Endodermal cell (in vitro differentiated cells): ENCODE measurements around the gene ERBB4. TPM values are rescaled to one million over a fixed set of nuclear protein-coding genes. Genes with fewer than 3 reads are reported as not detected.

Source experiments
- DNase-seq: peaks from one replicate; pipeline ENCODE4 v3.0.0-alpha.2; 2017
- H3K27ac ChIP-seq: 2 replicates; pipeline ENCODE4 v1.5.1; 2013; ENCODE audit warnings: mild to moderate bottlenecking, low read depth, low read length, moderate library complexity
- H3K27me3 ChIP-seq: 2 replicates; pipeline ENCODE4 v1.6.1; 2013; ENCODE audit warnings: mild to moderate bottlenecking, low read length, moderate library complexity; ENCODE audit not compliant: insufficient read depth, control insufficient read depth, poor library complexity, severe bottlenecking
- H3K36me3 ChIP-seq: 2 replicates; pipeline ENCODE4 v1.7.0; 2013; ENCODE audit warnings: mild to moderate bottlenecking, low read length, moderate library complexity; ENCODE audit not compliant: control insufficient read depth, insufficient read depth
- H3K4me1 ChIP-seq: one replicate; pipeline ENCODE4 v1.7.0; 2013; ENCODE audit warnings: low read length; ENCODE audit not compliant: control insufficient read depth, insufficient read depth
- H3K4me3 ChIP-seq: 2 replicates; pipeline ENCODE4 v1.5.1; 2013; ENCODE audit warnings: mild to moderate bottlenecking, low read length, moderate library complexity
- H3K9ac ChIP-seq: 2 replicates; pipeline ENCODE4 v1.6.1; 2013; ENCODE audit warnings: mild to moderate bottlenecking, low read length, moderate library complexity; ENCODE audit not compliant: poor library complexity, severe bottlenecking; ENCODE audit errors: extremely low read depth
- H3K9me3 ChIP-seq: 2 replicates; pipeline ENCODE4 v1.6.1; 2013; ENCODE audit warnings: mild to moderate bottlenecking, low read length, moderate library complexity; ENCODE audit not compliant: control insufficient read depth
- H3K27ac Mint-ChIP-seq: 2 replicates; pipeline ENCODE4 v1.8.0; 2020; ENCODE audit warnings: mixed read lengths
- H3K27me3 Mint-ChIP-seq: 2 replicates; pipeline ENCODE4 v1.8.0; 2021; ENCODE audit warnings: mild to moderate bottlenecking, mixed read lengths; ENCODE audit not compliant: insufficient read depth
- H3K36me3 Mint-ChIP-seq: 2 replicates; pipeline ENCODE4 v1.8.0; 2020; ENCODE audit warnings: low read depth, mixed read lengths
- H3K4me1 Mint-ChIP-seq: 2 replicates; pipeline ENCODE4 v1.8.0; 2020; ENCODE audit warnings: mixed read lengths
- H3K4me3 Mint-ChIP-seq: 2 replicates; pipeline ENCODE4 v1.8.0; 2020; ENCODE audit warnings: mild to moderate bottlenecking, moderate library complexity, mixed read lengths
- H3K9me3 Mint-ChIP-seq: 2 replicates; pipeline ENCODE4 v1.8.0; 2020; ENCODE audit warnings: mild to moderate bottlenecking, mixed read lengths
- WGBS, 2 experiments: methylation state at CpG; one replicate each; pipeline versions ENCODE4 v1.1.5 to v1.1.7; 2013; ENCODE audit warnings: missing lambda C conversion rate in 2 of 2, mixed read lengths in 1 of 2; ENCODE audit not compliant: insufficient coverage in 1 of 2, insufficient read length in 1 of 2; 5-methylcytosine and 5-hydroxymethylcytosine counted together
- total RNA-seq, 2 donors: library from RNA; stranded (reverse); fragmentation: NEBNext Ultra II Directional in 1 of 2; extraction: Animal tissue kit (Norgen Biotek cat#: 25700) in 1 of 2; gene quantifications; 2 replicates in 1 of 2; 3 replicates in 1 of 2; pipeline ENCODE4 v1.2.1, GENCODE V29; 2021
- TF ChIP-seq, protein P1 (sequence below): fragments of 200-600 bp; sonication (generic); conservative IDR thresholded peaks from 2 replicates; pipeline ENCODE4 v1.5.0; 2021; ENCODE audit warnings: antibody characterized with exemption, mild to moderate bottlenecking

ERBB4 gene
- total RNA-seq, 2 donors from 2014 or later = 154 to 158 TPM

DNA sequence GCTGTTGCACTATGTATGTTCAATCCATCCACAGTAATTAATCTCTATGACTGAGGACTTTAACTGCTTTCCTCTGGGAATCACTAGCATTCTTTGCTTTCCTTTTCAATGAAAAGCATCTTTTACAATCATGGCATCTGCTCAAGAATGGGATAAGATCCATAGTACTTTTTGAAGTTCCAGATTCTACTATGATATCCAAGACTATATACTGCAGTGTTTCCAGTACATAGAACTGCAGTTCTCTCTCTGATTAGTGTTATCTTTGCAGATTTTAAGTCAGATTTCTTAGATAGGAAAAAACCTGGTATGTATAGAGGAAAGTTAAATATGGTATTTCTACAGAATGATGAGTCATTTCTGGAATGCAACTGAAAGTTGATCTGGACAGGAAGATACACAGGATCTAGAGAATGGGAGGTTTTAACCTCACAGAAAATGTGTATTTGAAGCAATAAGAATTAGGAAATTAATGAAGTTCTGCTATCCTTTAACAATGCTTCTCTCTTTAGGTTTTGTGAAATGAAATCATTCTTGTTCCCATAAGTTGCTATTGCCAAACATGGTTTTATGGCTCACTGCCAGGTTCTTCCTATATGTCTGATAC lies 670.7 kb downstream of the ERBB4 start:
- H3K36me3 Mint-ChIP-seq = no peaks in the 10 kb centered on the region
- Histone ChIP-seq H3K4me1 (no peaks in the 10 kb centered on the region), H3K27me3 (no peaks in the 10 kb centered on the region), H3K27ac (no peak overlapping the region), H3K9me3 (no peaks in the 10 kb centered on the region), H3K36me3 (no peaks in the 10 kb centered on the region), H3K9ac (no peak overlapping the region), H3K4me3 (no peak overlapping the region)
- DNase-seq = no peak
- H3K27me3 Mint-ChIP-seq = no peaks in the 10 kb centered on the region
- TF ChIP-seq, protein P1, sequence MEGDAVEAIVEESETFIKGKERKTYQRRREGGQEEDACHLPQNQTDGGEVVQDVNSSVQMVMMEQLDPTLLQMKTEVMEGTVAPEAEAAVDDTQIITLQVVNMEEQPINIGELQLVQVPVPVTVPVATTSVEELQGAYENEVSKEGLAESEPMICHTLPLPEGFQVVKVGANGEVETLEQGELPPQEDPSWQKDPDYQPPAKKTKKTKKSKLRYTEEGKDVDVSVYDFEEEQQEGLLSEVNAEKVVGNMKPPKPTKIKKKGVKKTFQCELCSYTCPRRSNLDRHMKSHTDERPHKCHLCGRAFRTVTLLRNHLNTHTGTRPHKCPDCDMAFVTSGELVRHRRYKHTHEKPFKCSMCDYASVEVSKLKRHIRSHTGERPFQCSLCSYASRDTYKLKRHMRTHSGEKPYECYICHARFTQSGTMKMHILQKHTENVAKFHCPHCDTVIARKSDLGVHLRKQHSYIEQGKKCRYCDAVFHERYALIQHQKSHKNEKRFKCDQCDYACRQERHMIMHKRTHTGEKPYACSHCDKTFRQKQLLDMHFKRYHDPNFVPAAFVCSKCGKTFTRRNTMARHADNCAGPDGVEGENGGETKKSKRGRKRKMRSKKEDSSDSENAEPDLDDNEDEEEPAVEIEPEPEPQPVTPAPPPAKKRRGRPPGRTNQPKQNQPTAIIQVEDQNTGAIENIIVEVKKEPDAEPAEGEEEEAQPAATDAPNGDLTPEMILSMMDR = no peak
- H3K4me1 Mint-ChIP-seq = no peaks in the 10 kb centered on the region
- H3K9me3 Mint-ChIP-seq = peaks cover 5% of the 10 kb centered on the region
- H3K4me3 Mint-ChIP-seq = no peak overlapping the region
- no peak overlapping the region for H3K27ac Mint-ChIP-seq

DNA sequence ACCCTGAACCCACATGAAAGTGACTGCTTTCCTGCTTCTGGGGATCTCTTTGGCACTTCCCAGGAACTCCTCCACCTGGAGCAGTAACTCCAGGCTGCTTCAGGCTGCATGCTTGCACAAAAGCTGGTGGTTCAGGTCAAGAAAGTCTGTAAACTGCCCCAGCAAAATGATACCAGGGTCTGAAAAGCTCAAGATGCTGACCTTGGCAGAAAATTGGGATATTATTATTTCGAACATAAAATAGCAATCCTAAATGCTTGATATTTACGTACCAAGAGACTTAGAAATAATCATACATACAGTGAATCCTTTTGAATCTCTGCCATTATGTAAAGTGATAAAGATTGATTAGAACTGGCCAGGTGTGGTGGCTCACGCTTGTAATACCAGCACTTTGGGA lies 674.3 kb downstream of the ERBB4 start:
- H3K27ac ChIP-seq = no peak overlapping the region
- TF ChIP-seq, protein P1 = no peak
- no peak overlapping the region for H3K4me3 Mint-ChIP-seq
- no peaks in the 10 kb centered on the region for H3K27me3 ChIP-seq
- no peaks in the 10 kb centered on the region for H3K36me3 ChIP-seq
- H3K4me3 ChIP-seq = no peak overlapping the region
- H3K36me3 Mint-ChIP-seq = no peaks in the 10 kb centered on the region
- no peaks in the 10 kb centered on the region for H3K4me1 ChIP-seq
- no peak overlapping the region for H3K27ac Mint-ChIP-seq
- no peaks in the 10 kb centered on the region for H3K9me3 ChIP-seq
- H3K4me1 Mint-ChIP-seq = no peaks in the 10 kb centered on the region
- no peaks in the 10 kb centered on the region for H3K27me3 Mint-ChIP-seq
- no peak overlapping the region for H3K9ac ChIP-seq
- 94 to 100% methylated on average over 2 to 3 of the region's 3 CpGs for WGBS, 2 experiments
- H3K9me3 Mint-ChIP-seq = peaks cover 8% of the 10 kb centered on the region
- no peak for DNase-seq

DNA sequence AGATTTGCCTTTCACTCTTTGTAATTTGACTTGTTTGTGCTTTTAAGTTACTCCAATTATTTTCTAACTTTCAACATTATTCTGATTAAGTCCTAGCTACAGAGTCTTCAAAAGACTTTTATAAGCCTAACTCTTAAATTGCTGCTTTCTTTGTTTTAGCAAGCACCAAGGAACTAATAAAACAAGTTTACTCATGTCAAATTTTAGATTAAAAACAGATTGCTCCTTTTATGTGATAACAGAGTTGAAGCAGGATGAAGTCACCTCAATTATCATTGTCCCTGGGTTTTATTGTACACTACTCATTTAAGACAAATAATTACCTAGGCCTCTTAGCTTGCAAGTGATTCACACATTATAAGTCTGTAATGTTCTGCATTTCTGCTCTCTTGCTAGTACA lies 678.4 kb downstream of the ERBB4 start:
- TF ChIP-seq, protein P1 = no peak
- Mint-ChIP-seq H3K27ac (no peak overlapping the region), H3K4me3 (no peak overlapping the region)

More for the DNA sequence above, 678.4 kb downstream of the ERBB4 start:
- H3K9me3 ChIP-seq = no peaks in the 10 kb centered on the region
- Mint-ChIP-seq H3K27me3 (no peaks in the 10 kb centered on the region), H3K36me3 (no peaks in the 10 kb centered on the region), H3K4me1 (no peaks in the 10 kb centered on the region), H3K9me3 (peaks cover 8% of the 10 kb centered on the region)
- H3K4me3 ChIP-seq = no peak overlapping the region
- H3K27ac ChIP-seq = no peak overlapping the region
- no peaks in the 10 kb centered on the region for H3K27me3 ChIP-seq
- no peaks in the 10 kb centered on the region for H3K36me3 ChIP-seq
- no peak for DNase-seq
- H3K9ac ChIP-seq = no peak overlapping the region
- H3K4me1 ChIP-seq = no peaks in the 10 kb centered on the region
